Naive thymus-derived CD4-positive, alpha-beta T cell (primary cell): ENCODE measurements around the gene FAM236B. TPM values are rescaled to one million over a fixed set of nuclear protein-coding genes. Genes with fewer than 3 reads are reported as not detected.
A peak's percentile ranks its signal among the peaks of the same experiment; 100 is the strongest.
"Not testable (repeated sequence)": the region's sequence is repeated elsewhere in the genome, so short reads cannot be mapped to it uniquely, and the experiment has no call there.

Source experiments
- ATAC-seq: fragments of 150-1000 bp; cut with Tn5 transposase; 2 replicates; pipeline ENCODE4 v1.10.0; 2021; ENCODE audit warnings: mild to moderate bottlenecking, moderate library complexity
- CTCF ChIA-PET: fragments of 350-600 bp; sonication (Branson Sonifier 250); formaldehyde crosslinking; loops from one replicate; lab custom pipeline; 2021; ENCODE audit warnings: antibody characterized with exemption; lab: Charles Lee
- POLR2A ChIA-PET: fragments of 350-600 bp; sonication (Branson Sonifier 250); formaldehyde crosslinking; loops from one replicate; lab custom pipeline; 2021; ENCODE audit warnings: antibody characterized with exemption, inconsistent platforms; lab: Charles Lee
- DNase-seq, 9 donors: peaks; one replicate each; pipeline versions ENCODE4 v3.0.0 to v3.0.0-alpha.2; 2020 to 2022; ENCODE audit warnings: mixed read lengths in 1 of 9
- H3K27ac ChIP-seq: one replicate; pipeline ENCODE4 v1.7.0; 2013; ENCODE audit warnings: mild to moderate bottlenecking, low read depth, low read length, moderate library complexity
- H3K27me3 ChIP-seq, 2 donors: one replicate each; pipeline ENCODE4 v1.7.0; 2013; ENCODE audit warnings: low read length in 2 of 2, mild to moderate bottlenecking in 2 of 2, moderate library complexity in 2 of 2; ENCODE audit not compliant: control insufficient read depth in 2 of 2, insufficient read depth in 2 of 2
- H3K36me3 ChIP-seq, 3 experiments: 1 replicate in 2 of 3; 2 replicates in 1 of 3; pipeline ENCODE4 v1.7.0; 2013; ENCODE audit warnings: low read length in 3 of 3, mild to moderate bottlenecking in 3 of 3, moderate library complexity in 1 of 3; ENCODE audit not compliant: insufficient read depth in 3 of 3, control insufficient read depth in 2 of 3
- H3K4me1 ChIP-seq, 2 donors: one replicate each; pipeline ENCODE4 v1.7.0; 2013; ENCODE audit warnings: low read length in 2 of 2, mild to moderate bottlenecking in 2 of 2, moderate library complexity in 1 of 2; ENCODE audit not compliant: control insufficient read depth in 2 of 2, insufficient read depth in 2 of 2
- H3K4me3 ChIP-seq: 2 replicates; pipeline ENCODE4 v1.7.0; 2013; ENCODE audit warnings: mild to moderate bottlenecking, low read length
- H3K9me3 ChIP-seq, 3 experiments: 1 replicate in 2 of 3; 2 replicates in 1 of 3; pipeline ENCODE4 v1.7.0; 2013; ENCODE audit warnings: low read length in 3 of 3; ENCODE audit not compliant: control insufficient read depth in 2 of 3
- H3K27ac Mint-ChIP-seq, 9 donors: one replicate each; pipeline ENCODE4 v1.8.0; 2020 to 2022; ENCODE audit warnings: mixed read lengths in 9 of 9, mild to moderate bottlenecking in 8 of 9, moderate library complexity in 5 of 9, inconsistent platforms in 2 of 9
- H3K27me3 Mint-ChIP-seq, 5 donors: one replicate each; pipeline ENCODE4 v1.8.0; 2021 to 2022; ENCODE audit warnings: mixed read lengths in 5 of 5, mild to moderate bottlenecking in 1 of 5
- H3K36me3 Mint-ChIP-seq, 5 donors: one replicate each; pipeline ENCODE4 v1.8.0; 2020 to 2022; ENCODE audit warnings: mixed read lengths in 5 of 5, mild to moderate bottlenecking in 3 of 5, inconsistent platforms in 1 of 5
- H3K4me1 Mint-ChIP-seq, 7 donors: one replicate each; pipeline ENCODE4 v1.8.0; 2020 to 2022; ENCODE audit warnings: mixed read lengths in 7 of 7, mild to moderate bottlenecking in 3 of 7, inconsistent platforms in 1 of 7
- H3K4me3 Mint-ChIP-seq, 10 donors: one replicate each; pipeline ENCODE4 v1.8.0; 2020 to 2022; ENCODE audit warnings: mild to moderate bottlenecking in 10 of 10, mixed read lengths in 10 of 10, moderate library complexity in 6 of 10, inconsistent platforms in 2 of 10
- H3K9me3 Mint-ChIP-seq, 11 donors: one replicate each; pipeline ENCODE4 v1.8.0; 2020 to 2022; ENCODE audit warnings: mixed read lengths in 11 of 11, mild to moderate bottlenecking in 4 of 11, inconsistent platforms in 1 of 11, moderate library complexity in 1 of 11
- intact Hi-C, 2 donors: fragments of 100-400 bp; cut with micrococcal nuclease; formaldehyde crosslinking; loops; one replicate each; pipeline ENCODE4 v1.15.1; 2023
- polyA plus RNA-seq, 2 donors: library from polyadenylated mRNA; unstranded; fragments of 300-500 nt; fragmentation: Illumina TruSeq; gene quantifications; one replicate each; pipeline ENCODE4 v1.2.3, GENCODE V29; 2021
- total RNA-seq, 6 experiments: library from RNA in 5 of 6; stranded (reverse) in 5 of 6; gene quantifications; 1 replicate in 5 of 6; 2 replicates in 1 of 6; pipeline ENCODE4 v1.2.3 and lab custom pipeline; 2021 to 2026

The FAM236B gene
- total and polyA plus RNA-seq, 7 experiments from 2014 or later, result not detected

DNA sequence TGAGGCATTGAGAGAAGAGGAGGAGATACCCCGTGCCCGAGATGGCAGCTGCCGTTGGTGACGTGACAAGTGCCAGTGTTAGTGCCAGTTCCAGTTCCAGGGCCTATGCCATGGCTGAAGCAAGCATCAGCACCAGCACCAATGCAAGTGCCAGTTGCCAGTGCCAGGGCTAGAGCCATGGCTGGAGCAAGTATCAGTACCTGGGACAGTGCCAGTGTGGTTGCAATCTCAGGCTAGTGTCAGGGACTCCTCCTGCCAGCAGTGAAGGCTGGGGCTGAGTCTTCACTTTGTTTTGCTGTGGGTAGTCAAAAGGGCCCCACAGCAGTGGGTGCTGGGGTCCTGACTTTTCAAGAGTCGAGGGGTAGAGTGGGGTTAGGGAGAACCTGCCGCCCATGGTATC is 4.3 kb downstream of the FAM236B start:
- H3K27ac ChIP-seq, intact Hi-C loops, H3K4me3 Mint-ChIP-seq, H3K27me3 ChIP-seq, H3K27me3 Mint-ChIP-seq, POLR2A ChIA-PET, H3K9me3 Mint-ChIP-seq, H3K36me3 ChIP-seq, H3K36me3 Mint-ChIP-seq, H3K4me1 Mint-ChIP-seq, H3K4me3 ChIP-seq, DNase-seq, H3K4me1 ChIP-seq, CTCF ChIA-PET, H3K9me3 ChIP-seq, H3K27ac Mint-ChIP-seq: not testable (repeated sequence)
- ATAC-seq, result peak; percentile 26

DNA sequence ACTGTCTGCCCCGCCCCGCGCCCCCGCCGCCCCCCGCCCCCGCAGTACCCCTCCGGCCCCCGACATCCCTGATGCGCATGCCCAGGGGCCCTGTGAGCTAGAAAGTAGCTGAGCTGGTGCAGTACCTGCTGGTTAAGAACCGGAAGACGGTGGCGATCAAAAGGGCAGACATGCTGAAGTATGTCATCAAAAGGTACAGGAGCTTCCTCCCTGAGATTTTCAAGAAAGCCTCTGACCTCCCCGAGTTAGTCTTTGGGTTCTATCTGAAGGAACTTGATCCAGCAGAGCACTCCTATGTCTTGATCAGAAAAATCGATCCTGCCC is 5.0 kb downstream of the FAM236B start:
- H3K4me3 ChIP-seq, H3K27me3 Mint-ChIP-seq, H3K36me3 ChIP-seq, intact Hi-C loops, CTCF ChIA-PET, DNase-seq, H3K9me3 ChIP-seq, H3K27ac Mint-ChIP-seq, H3K4me1 Mint-ChIP-seq, POLR2A ChIA-PET, H3K36me3 Mint-ChIP-seq, H3K4me3 Mint-ChIP-seq, H3K9me3 Mint-ChIP-seq, H3K4me1 ChIP-seq, H3K27ac ChIP-seq, H3K27me3 ChIP-seq: not testable (repeated sequence)
- ATAC-seq, result peak; percentile 79

DNA sequence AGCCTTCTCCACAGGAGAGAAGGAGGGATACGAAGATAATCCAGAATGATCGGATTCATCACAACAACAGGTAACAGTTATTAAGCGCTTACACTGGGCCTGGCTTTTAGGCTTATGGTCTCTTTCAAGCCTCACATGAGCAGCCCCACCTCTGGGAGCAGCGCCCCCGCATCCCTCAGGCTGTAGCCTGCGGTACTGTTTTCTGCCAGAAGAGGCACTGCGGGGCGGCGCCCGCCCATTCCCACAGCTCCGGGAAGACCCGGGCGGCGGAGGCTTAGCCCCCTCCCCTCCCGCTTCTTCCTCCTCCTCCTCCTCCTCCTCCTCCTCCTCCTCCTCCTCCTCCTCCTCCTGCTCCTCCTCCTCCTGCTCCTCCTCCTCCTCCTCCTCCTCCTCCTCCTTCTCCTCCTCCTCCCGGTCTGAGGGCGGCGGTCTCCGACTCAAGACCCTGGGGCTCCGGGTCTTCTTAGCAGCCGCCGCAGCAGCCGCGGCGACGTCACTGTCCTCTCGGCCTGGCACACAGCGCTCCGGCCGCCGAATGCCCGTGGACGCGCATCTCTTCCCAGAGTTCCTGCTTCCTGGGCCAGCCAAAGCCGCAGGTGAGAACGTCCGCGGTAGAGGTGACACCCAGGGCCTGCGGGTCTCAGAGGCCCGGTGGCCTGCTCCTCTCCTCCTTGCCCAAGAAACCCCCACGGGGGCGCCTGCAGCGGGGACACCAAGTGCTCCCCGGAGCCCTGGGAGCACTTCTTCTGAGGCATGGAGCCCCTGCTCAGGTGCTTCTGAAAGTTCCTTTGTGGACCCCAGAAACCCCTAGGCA is 5.6 kb downstream of the FAM236B start, which contains the start of gene DMRTC1B:
TSS of gene DMRTC1B (plus strand) at position 238 of the 814 bp plus-strand sequence. CDS start 68,246 bp downstream, outside the sequence.
- H3K4me3 ChIP-seq, H3K36me3 Mint-ChIP-seq, H3K27ac Mint-ChIP-seq, H3K4me1 ChIP-seq, H3K4me3 Mint-ChIP-seq, DNase-seq, H3K9me3 Mint-ChIP-seq, H3K9me3 ChIP-seq, H3K4me1 Mint-ChIP-seq, H3K27ac ChIP-seq, H3K27me3 ChIP-seq, CTCF ChIA-PET, H3K27me3 Mint-ChIP-seq, intact Hi-C loops, H3K36me3 ChIP-seq, POLR2A ChIA-PET: not testable (repeated sequence)
- ATAC-seq, result peak; percentile 87

DNA sequence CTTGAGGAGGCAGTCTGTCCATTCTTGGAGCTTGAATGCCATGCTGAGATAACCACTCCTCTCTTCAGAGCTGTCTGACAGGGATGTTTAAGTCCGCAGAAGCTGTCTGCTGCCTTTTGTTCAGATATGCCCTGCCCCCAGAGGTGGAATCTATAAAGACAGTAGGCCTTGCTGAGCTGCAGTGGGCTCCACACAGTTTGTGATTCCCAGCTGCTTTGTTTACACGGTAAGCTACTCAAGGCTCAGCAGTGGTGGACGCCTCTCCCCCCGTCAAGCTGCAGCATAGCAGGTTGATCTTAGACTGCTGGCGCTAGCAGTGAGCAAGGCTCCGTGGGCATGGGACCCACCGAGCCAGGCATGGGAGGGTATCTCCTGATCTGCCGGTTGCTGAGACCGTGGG is 22.0 kb downstream of the FAM236B start:
- H3K9me3 Mint-ChIP-seq, CTCF ChIA-PET, H3K9me3 ChIP-seq, ATAC-seq, H3K36me3 ChIP-seq, H3K27ac ChIP-seq, POLR2A ChIA-PET, H3K4me3 Mint-ChIP-seq, H3K36me3 Mint-ChIP-seq, H3K27me3 ChIP-seq, DNase-seq, H3K27me3 Mint-ChIP-seq, H3K27ac Mint-ChIP-seq, intact Hi-C loops, H3K4me1 ChIP-seq, H3K4me1 Mint-ChIP-seq, H3K4me3 ChIP-seq: not testable (repeated sequence)

DNA sequence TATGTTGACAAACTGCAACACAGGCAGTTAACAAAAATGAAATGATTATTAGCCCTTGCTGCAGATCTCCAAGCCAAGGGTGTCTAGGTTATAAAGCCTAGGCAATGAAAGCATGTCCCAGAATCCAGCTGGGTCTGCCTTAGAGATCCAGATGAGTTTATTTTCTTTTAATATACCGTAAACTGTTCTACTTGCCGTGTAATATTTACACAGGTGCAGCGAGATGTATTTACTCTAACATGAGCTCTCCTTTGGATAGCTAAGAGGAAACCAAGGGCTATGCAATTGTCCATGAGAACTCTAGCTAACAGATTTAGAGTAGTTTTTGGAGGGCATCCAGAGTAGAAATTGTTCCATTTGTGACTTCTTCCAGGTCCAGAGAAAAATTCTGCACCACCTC is 33.9 kb downstream of the FAM236B start:
- H3K9me3 ChIP-seq, ATAC-seq, intact Hi-C loops, H3K27ac Mint-ChIP-seq, H3K4me3 ChIP-seq, H3K27ac ChIP-seq, H3K36me3 ChIP-seq, H3K9me3 Mint-ChIP-seq, H3K4me3 Mint-ChIP-seq, H3K4me1 ChIP-seq, CTCF ChIA-PET, H3K27me3 ChIP-seq, H3K36me3 Mint-ChIP-seq, DNase-seq, POLR2A ChIA-PET, H3K27me3 Mint-ChIP-seq, H3K4me1 Mint-ChIP-seq: not testable (repeated sequence)

DNA sequence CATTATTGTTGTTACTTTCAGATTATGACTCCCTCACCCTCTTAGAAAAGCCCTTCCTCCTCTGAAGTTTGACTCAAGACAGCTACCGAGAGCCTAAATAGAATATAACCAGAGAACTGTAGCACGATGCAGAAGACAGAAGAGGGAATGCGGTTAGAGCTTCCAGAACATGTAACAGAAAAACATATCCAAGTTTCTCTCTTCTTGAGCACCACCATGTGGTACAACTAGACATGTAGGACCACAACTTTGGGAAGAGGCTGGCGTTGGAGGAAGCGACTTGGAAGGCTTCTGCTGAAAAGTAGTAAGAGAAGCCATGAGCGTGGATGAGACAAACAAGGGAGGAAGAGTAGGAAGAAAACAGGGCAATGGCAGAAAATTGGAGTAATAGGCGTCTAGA is 36.9 kb downstream of the FAM236B start:
- POLR2A ChIA-PET, H3K36me3 Mint-ChIP-seq, H3K9me3 Mint-ChIP-seq, H3K4me3 Mint-ChIP-seq, H3K27ac ChIP-seq, H3K27me3 ChIP-seq, ATAC-seq, H3K4me1 Mint-ChIP-seq, H3K27me3 Mint-ChIP-seq, H3K27ac Mint-ChIP-seq, H3K9me3 ChIP-seq, H3K36me3 ChIP-seq, H3K4me1 ChIP-seq, H3K4me3 ChIP-seq, intact Hi-C loops, CTCF ChIA-PET, DNase-seq: not testable (repeated sequence)

DNA sequence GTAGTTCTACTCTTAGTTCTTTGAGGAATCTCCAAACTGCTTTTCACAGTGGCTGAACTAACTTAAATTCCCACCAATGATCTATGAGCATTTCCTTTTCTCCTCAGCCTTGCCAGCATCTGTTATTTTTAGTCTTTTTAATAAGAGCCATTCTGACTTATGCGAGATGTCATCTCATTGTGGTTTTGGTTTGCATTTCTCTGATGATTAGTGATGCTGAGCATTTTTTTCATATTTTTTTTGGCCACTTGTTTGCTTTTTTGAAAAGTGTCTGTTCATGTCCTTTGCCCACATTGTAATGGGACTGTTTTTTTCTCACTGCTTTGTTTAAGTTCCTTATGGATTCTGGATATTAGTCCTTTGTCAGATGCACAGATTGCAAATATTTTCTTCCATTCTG is 46.9 kb downstream of the FAM236B start:
- Histone ChIP-seq H3K27me3 (no peaks in the 10 kb centered on the region), H3K4me1 (no peaks in the 10 kb centered on the region), H3K9me3 (no peaks in the 10 kb centered on the region), H3K36me3 (no peaks in the 10 kb centered on the region), H3K4me3 (no peak overlapping the region), H3K27ac (no peak overlapping the region)
- Mint-ChIP-seq H3K36me3 (no peaks in the 10 kb centered on the region), H3K27me3 (peaks cover 22 to 27% (median 25%) of the 10 kb centered on the region in 5 donors), H3K4me1 (no peaks in the 10 kb centered on the region), H3K4me3 (no peak overlapping the region), H3K9me3 (peaks cover 0 to 2% (median 0%) of the 10 kb centered on the region in 11 donors), H3K27ac (no peak overlapping the region)
- ATAC-seq (no peak), DNase-seq (no peak)
- ChIA-PET POLR2A (no interaction called here), CTCF (no interaction called here)
- intact Hi-C loops, result no loop called here
